Fibroblast of pulmonary artery (primary cell): ENCODE results near the gene ENGASE.

Experiments
- DNase-seq: peaks from one replicate; pipeline ENCODE4 v3.0.0-alpha.2; 2010; ENCODE audit warnings: low read depth
- H3K4me3 ChIP-seq: replicated peaks from 2 replicates; pipeline ENCODE4 v1.5.1; 2011; ENCODE audit warnings: low read depth, mild to moderate bottlenecking, control low read depth, low read length, moderate library complexity
- TF ChIP-seq, protein P1 (sequence below): IDR thresholded peaks from 2 replicates; pipeline ENCODE4 v1.5.1; 2011; ENCODE audit warnings: mild to moderate bottlenecking, control low read depth, low read length, inconsistent platforms; ENCODE audit errors: missing control alignments

The ENGASE gene

DNA sequence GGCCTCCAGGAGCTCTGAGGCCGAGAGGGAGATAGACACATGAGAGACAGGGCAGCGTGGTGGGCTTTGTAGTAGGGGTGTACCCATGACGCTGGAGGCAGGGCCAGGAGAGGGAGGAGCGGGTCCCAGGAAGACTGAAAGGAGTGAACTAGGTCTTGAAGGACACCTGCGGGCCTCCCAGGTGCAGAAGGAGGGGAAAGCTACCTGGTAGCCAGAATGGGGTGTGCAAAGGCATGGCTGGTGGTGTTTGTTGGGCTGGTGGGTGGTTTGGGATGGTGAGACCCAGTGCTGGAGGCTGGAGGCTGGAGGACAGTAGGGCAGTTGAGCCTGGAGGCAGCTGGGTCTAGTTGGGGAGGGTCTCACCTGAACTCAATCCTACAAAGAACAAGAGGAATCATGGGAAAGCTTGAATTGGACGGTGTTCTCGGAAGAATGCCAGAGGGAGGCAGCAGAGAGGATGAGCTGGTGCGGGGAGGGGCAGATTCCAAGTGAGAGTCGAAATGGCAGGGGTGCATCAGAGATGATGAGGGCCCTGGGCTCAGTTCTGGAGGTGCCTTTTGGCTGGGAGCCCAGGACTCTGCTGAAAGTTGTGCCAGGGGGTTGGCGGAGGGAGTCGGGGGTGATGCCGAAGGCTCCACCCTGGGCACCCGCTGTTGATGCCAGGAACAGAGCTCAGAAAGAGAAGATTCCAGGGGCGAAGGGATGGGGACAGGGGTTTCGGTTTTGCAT is 29.5 kb upstream of the ENGASE start:
- TF ChIP-seq, protein P1, sequence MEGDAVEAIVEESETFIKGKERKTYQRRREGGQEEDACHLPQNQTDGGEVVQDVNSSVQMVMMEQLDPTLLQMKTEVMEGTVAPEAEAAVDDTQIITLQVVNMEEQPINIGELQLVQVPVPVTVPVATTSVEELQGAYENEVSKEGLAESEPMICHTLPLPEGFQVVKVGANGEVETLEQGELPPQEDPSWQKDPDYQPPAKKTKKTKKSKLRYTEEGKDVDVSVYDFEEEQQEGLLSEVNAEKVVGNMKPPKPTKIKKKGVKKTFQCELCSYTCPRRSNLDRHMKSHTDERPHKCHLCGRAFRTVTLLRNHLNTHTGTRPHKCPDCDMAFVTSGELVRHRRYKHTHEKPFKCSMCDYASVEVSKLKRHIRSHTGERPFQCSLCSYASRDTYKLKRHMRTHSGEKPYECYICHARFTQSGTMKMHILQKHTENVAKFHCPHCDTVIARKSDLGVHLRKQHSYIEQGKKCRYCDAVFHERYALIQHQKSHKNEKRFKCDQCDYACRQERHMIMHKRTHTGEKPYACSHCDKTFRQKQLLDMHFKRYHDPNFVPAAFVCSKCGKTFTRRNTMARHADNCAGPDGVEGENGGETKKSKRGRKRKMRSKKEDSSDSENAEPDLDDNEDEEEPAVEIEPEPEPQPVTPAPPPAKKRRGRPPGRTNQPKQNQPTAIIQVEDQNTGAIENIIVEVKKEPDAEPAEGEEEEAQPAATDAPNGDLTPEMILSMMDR = no peak
- H3K4me3 ChIP-seq = no peak overlapping the region
- DNase-seq = no peak

DNA sequence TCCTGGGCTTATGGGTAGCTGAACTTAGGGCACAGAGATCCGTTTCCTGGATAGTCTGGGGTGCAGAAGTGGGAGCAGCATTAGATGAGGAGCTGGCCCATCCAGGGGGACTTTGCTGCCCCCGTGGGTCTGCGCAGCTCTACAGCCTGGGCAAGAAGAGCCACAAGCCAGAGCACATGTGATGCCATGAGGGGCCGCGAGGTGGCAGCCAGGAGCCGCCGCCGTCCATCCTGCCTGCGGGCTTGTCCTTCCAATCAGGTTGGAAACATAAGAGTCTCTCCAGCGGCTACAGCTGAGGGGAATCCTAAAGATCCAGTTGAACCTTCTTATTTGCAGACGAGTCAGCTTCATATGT is 28.8 kb upstream of the ENGASE start:
- H3K4me3 ChIP-seq = no peak overlapping the region
- TF ChIP-seq, protein P1 = peak; percentile 89
- DNase-seq = peak; percentile 77

DNA sequence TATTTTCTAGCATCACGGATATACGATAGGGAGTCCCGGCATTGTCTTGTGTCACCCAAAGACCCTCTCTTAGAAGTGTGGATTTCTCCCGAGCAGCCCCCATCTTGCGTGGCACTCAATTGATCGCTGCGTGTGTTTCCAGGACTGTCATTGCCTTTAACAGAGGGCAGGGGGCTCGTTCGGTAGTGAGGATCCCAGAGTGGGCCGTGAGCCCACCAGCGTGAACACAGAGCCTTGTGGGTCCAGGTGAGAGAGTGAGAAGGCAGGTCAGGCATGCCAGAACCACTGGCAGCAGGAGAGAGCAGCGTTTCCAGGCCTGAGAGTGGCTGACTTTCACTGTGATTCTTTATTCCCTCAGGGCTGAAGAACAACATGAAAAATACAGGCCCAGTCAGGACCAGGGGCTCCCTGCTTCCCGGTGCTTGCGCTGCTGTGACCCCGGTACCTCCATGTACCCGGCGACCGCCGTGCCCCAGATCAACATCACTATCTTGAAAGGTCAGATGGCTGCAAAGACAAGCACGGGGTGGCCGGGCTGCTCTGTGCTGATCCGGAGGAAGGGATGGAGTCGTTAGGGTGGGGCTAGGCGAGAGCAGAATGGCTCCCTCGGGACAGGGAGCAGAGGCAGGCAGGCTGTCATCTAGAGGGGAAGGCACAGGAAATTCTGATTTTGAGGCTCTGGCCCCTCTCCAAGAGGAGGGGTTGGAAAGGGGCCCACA is 28.3 kb upstream of the ENGASE start:
- TF ChIP-seq, protein P1 = no peak
- no peak overlapping the region for H3K4me3 ChIP-seq
- no peak for DNase-seq

DNA sequence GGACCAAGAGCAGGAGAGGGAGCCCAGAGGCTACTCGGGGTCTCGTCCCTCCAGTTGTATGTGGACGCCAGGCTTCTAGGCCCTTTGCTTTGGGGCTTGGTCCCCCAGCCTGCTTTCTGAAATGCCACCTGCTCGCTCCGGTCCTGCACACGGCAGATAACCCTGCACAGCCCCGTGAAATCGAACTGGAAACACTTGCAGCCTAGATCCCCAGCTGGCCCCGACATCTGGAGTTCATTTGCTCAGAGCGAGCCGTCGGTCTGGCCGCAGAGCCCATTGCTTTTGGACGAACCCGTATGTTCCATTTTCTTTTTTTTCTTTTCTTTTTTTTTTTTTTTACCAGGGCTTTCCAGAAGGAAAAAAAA is 27.7 kb upstream of the ENGASE start:
- no peak for DNase-seq
- H3K4me3 ChIP-seq = no peak overlapping the region
- TF ChIP-seq, protein P1 = no peak

DNA sequence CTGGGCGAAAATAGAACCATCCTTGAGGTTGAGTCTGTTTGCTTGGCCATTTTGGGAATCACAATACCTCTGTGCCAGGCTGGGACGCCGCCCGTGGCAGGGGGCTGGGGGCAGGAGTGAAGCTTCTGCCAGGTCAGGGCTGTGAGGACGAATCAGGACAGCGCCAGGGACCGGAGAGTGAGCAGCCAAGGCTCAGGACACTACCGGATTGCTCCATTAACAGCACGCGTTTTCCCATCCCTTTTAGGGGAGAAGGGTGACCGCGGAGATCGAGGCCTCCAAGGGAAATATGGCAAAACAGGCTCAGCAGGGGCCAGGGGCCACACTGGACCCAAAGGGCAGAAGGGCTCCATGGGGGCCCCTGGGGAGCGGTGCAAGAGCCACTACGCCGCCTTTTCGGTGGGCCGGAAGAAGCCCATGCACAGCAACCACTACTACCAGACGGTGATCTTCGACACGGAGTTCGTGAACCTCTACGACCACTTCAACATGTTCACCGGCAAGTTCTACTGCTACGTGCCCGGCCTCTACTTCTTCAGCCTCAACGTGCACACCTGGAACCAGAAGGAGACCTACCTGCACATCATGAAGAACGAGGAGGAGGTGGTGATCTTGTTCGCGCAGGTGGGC is 27.2 kb upstream of the ENGASE start:
- no peak overlapping the region for H3K4me3 ChIP-seq
- no peak for DNase-seq
- TF ChIP-seq, protein P1 = no peak

DNA sequence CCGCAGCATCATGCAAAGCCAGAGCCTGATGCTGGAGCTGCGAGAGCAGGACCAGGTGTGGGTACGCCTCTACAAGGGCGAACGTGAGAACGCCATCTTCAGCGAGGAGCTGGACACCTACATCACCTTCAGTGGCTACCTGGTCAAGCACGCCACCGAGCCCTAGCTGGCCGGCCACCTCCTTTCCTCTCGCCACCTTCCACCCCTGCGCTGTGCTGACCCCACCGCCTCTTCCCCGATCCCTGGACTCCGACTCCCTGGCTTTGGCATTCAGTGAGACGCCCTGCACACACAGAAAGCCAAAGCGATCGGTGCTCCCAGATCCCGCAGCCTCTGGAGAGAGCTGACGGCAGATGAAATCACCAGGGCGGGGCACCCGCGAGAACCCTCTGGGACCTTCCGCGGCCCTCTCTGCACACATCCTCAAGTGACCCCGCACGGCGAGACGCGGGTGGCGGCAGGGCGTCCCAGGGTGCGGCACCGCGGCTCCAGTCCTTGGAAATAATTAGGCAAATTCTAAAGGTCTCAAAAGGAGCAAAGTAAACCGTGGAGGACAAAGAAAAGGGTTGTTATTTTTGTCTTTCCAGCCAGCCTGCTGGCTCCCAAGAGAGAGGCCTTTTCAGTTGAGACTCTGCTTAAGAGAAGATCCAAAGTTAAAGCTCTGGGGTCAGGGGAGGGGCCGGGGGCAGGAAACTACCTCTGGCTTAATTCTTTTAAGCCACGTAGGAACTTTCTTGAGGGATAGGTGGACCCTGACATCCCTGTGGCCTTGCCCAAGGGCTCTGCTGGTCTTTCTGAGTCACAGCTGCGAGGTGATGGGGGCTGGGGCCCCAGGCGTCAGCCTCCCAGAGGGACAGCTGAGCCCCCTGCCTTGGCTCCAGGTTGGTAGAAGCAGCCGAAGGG is 26.4 kb upstream of the ENGASE start:
- no peak for DNase-seq
- H3K4me3 ChIP-seq = no peak overlapping the region
- TF ChIP-seq, protein P1 = no peak
